Gastrocnemius medialis (tissue), 4 donors: ENCODE data around the gene ROPN1L. TPM values are rescaled to one million over a fixed set of nuclear protein-coding genes. Genes with fewer than 3 reads are reported as not detected.

Experiments used
- ATAC-seq, 2 donors: fragments of 150-250 bp; one replicate each; pipeline ENCODE4 v1.9.1; 2016
- DNase-seq, 2 donors: peaks; one replicate each; pipeline ENCODE4 v3.0.0-alpha.2; 2019
- H3K27ac ChIP-seq, 4 donors: fragments of 200-600 bp; sonication (generic); 1 replicate in 1 of 4; 2 replicates in 3 of 4; pipeline ENCODE4 v1.5.1; 2016 to 2018; ENCODE audit warnings: mild to moderate bottlenecking in 2 of 4, moderate library complexity in 1 of 4
- H3K27me3 ChIP-seq, 3 donors: fragments of 200-600 bp; sonication (generic) in 2 of 3; 1 replicate in 1 of 3; 2 replicates in 2 of 3; pipeline versions ENCODE4 v1.5.1 to v1.6.0; 2016 to 2019; ENCODE audit warnings: mild to moderate bottlenecking in 1 of 3, moderate library complexity in 1 of 3
- H3K36me3 ChIP-seq, 2 donors: fragments of 200-600 bp; sonication (generic) in 1 of 2; one replicate each; pipeline ENCODE4 v1.5.1; 2017 to 2018
- H3K4me1 ChIP-seq, 2 donors: fragments of 200-600 bp; sonication (generic) in 1 of 2; one replicate each; pipeline ENCODE4 v1.5.1; 2016 to 2017; ENCODE audit warnings: mild to moderate bottlenecking in 2 of 2
- H3K4me3 ChIP-seq, 4 donors: fragments of 200-600 bp; sonication (generic) in 3 of 4; 1 replicate in 1 of 4; 2 replicates in 3 of 4; pipeline ENCODE4 v1.5.1; 2016 to 2019; ENCODE audit warnings: mild to moderate bottlenecking in 2 of 4
- H3K9me3 ChIP-seq, 3 donors: fragments of 200-600 bp; sonication (generic) in 2 of 3; 1 replicate in 1 of 3; 2 replicates in 2 of 3; pipeline ENCODE4 v1.5.1; 2016 to 2019
- POLR2A ChIP-seq, 2 donors: fragments of 450-650 bp; IDR thresholded peaks; one replicate each; pipeline ENCODE4 v1.6.1; 2017; ENCODE audit warnings: antibody characterized with exemption in 2 of 2, mild to moderate bottlenecking in 2 of 2, moderate library complexity in 2 of 2
- in situ Hi-C, 4 donors: fragments of 200-750 bp; cut with MboI; loops; one replicate each; pipeline versions ENCODE4 v1.15.0 to v1.8.0; 2017; ENCODE audit warnings: low sequenced_read_pairs in 4 of 4
- intact Hi-C: fragments of 100-400 bp; cut with DNase I; formaldehyde crosslinking; loops from one replicate; pipeline ENCODE4 v1.15.1; 2023; ENCODE audit warnings: low total_unique reads
- total RNA-seq, 4 donors: library from RNA; depleted of rRNA; stranded (reverse); fragments of >200 nt; gene quantifications; one replicate each; pipeline versions ENCODE4 v1.1.0 to v1.2.3, GENCODE V29; 2016
- TF ChIP-seq, protein P1 (sequence below), 5 experiments: fragments of 450-650 bp in 3 of 5; fragments of 200-600 bp in 2 of 5; sonication (generic) in 2 of 5; IDR thresholded peaks in 4 of 5; conservative IDR thresholded peaks in 1 of 5; 1 replicate in 4 of 5; 2 replicates in 1 of 5; pipeline ENCODE4 v1.5.1; 2016 to 2019; ENCODE audit warnings: antibody characterized with exemption in 5 of 5, mild to moderate bottlenecking in 3 of 5, moderate library complexity in 3 of 5

ROPN1L gene
- total RNA-seq, 4 donors from 2014 or later: 0.46 TPM; not detected in 3

DNA sequence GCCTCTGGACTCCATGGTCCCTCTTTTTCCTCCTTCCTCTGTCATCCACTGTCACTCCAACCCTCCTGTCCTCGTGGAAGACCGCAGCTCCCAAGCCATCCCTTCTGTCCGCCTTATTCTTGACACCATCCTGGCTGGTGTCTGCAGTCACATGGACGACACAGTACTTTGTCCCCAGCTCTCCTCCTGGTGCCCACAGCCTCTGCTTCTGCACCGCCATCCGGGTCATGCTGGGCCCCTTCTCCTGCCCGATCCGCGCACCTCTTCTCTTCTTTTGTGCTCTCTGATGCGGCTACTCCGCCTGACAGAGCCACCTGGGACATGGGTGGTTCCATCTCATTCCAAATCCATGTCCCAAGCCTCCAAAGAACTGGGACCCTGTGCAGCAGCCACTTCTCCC, 22.5 kb downstream of the ROPN1L start:
- intact Hi-C loops: no loop called here
- no peaks in the 10 kb centered on the region for H3K9me3 ChIP-seq

DNA sequence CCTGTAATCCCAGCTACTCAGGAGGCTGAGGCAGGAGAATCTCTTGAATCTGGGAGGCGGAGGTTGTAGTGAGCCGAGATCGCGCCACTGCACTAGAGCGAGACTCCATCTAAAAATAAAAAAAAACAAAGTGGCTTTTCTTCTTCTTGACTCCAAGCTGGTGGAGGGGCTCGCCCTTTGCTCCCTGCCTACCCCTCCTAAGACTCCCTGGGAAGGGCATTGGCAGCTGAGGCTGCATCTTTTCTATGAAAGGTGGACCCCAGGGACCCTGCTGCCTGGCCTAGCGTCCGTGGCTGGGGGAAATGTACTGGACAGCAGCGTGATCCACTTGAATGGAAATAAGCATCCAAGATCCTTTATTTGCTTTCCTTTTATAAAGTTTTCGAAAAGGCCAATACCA, 24.0 kb downstream of the ROPN1L start:
- Histone ChIP-seq H3K9me3 (no peaks in the 10 kb centered on the region), H3K27me3 (no peaks in the 10 kb centered on the region), H3K4me1 (no peaks in the 10 kb centered on the region), H3K36me3 (no peaks in the 10 kb centered on the region), H3K27ac (no peak overlapping the region), H3K4me3 (no peak overlapping the region)
- intact Hi-C loops (no loop called here), in situ Hi-C loops (no loop called here)
- DNase-seq (no peak), ATAC-seq (no peak)
- TF ChIP-seq, protein P1, sequence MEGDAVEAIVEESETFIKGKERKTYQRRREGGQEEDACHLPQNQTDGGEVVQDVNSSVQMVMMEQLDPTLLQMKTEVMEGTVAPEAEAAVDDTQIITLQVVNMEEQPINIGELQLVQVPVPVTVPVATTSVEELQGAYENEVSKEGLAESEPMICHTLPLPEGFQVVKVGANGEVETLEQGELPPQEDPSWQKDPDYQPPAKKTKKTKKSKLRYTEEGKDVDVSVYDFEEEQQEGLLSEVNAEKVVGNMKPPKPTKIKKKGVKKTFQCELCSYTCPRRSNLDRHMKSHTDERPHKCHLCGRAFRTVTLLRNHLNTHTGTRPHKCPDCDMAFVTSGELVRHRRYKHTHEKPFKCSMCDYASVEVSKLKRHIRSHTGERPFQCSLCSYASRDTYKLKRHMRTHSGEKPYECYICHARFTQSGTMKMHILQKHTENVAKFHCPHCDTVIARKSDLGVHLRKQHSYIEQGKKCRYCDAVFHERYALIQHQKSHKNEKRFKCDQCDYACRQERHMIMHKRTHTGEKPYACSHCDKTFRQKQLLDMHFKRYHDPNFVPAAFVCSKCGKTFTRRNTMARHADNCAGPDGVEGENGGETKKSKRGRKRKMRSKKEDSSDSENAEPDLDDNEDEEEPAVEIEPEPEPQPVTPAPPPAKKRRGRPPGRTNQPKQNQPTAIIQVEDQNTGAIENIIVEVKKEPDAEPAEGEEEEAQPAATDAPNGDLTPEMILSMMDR (IDR thresholded peaks at IDR 0.05 in 4 of 5, conservative IDR thresholded peaks at IDR 0.05 in 1 of 5): no peak
- TF ChIP-seq POLR2A (IDR thresholded peaks at IDR 0.05): no peak

More for the DNA sequence above, 22.5 kb downstream of the ROPN1L start:
- in situ Hi-C loops: no loop called here
- Histone ChIP-seq H3K4me3 (no peak overlapping the region), H3K27me3 (no peaks in the 10 kb centered on the region), H3K36me3 (no peaks in the 10 kb centered on the region), H3K4me1 (no peaks in the 10 kb centered on the region), H3K27ac (no peak overlapping the region)
- DNase-seq: no peak
- ATAC-seq: no peak
- TF ChIP-seq, protein P1 (IDR thresholded peaks at IDR 0.05 in 4 of 5, conservative IDR thresholded peaks at IDR 0.05 in 1 of 5): no peak
- no peak for TF ChIP-seq POLR2A (IDR thresholded peaks at IDR 0.05)

DNA sequence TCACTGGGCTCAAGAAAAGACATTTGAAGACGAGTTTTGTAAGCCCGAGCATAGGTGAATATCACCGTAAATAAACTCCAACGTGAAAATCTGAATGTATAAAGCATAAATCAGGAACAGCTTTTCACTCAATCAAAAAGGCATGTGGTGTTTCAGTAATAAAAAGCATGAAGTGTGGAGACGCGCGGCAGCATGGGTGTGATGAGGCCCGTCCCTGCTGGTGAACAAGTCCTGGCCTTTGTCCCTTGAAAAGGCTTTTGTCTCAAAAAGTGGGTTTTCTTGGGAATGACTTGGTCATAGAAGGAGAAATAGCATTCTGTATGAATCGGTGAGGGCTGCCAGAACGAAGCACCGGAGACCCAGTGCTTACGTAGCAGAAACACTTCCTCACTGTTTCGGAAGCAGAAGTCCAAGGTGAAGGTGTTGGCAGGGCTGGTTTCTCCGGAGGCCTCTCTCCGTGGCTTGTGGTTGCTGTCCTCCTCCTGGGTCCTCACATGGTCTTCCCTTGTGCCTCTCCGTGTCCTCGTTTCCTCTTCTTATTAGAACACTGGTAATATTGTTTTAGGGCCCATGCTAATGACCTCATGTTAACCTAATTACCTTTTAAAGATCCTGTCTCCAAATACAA, 24.9 kb downstream of the ROPN1L start:
- TF ChIP-seq, protein P1 (IDR thresholded peaks at IDR 0.05 in 4 of 5, conservative IDR thresholded peaks at IDR 0.05 in 1 of 5): no peak
- TF ChIP-seq POLR2A (IDR thresholded peaks at IDR 0.05): no peak
- Histone ChIP-seq H3K9me3 (no peaks in the 10 kb centered on the region), H3K27me3 (no peaks in the 10 kb centered on the region), H3K27ac (no peak overlapping the region), H3K4me3 (no peak overlapping the region), H3K4me1 (no peaks in the 10 kb centered on the region), H3K36me3 (no peaks in the 10 kb centered on the region)
- intact Hi-C loops: no loop called here
- ATAC-seq (no peak), DNase-seq (no peak)
- in situ Hi-C loops: no loop called here

DNA sequence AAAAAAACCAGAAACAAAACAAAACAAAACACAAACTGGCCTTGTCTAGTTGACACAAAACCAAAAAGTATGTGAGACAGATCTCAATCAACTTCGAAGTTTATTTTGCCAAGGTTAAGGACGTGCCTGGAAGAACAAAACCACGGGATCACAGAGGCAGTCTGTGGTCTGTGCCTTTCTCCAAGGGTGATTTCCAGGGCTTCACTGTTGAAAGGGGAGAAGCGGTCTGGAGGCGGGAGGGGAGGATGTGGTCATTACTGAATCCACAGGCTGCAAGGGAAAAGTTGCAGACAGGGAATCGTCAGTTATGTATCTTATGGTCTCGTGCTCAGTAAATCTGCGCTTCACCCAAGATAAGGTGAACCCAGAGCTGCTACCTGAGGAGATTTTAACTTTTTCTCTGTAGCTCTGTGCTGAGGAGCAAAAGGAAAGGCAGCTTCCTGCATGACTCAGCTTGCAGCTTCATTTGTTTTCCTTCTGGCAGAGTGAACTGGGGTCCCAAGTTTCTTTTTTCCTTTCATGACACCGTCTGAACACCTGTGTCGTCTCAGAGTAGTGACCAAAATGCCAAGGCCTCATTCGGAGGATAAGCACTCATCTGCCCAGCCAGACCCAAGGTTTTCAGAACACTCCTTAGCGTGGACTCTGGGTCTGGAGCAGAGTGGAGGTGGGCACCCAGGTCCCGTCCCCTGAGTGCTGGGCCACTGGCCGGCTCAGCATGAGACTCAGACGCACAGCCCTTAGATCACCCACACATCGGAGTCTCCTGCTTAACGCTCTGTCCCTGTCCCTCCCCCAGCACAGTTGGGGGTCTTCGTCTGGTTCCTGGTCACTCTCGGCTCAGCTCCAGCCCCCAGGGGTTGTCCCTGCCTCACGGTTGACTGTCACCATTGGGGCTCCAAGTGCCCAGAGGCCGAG, 25.9 kb downstream of the ROPN1L start:
- intact Hi-C loops (no loop called here), in situ Hi-C loops (no loop called here)
- Histone ChIP-seq H3K9me3 (no peaks in the 10 kb centered on the region), H3K27ac (no peak overlapping the region), H3K4me1 (no peaks in the 10 kb centered on the region), H3K27me3 (no peaks in the 10 kb centered on the region), H3K4me3 (no peak overlapping the region), H3K36me3 (no peaks in the 10 kb centered on the region)
- DNase-seq (no peak), ATAC-seq (no peak)
- no peak for TF ChIP-seq POLR2A (IDR thresholded peaks at IDR 0.05)
- TF ChIP-seq, protein P1 (IDR thresholded peaks at IDR 0.05 in 4 of 5, conservative IDR thresholded peaks at IDR 0.05 in 1 of 5): no peak
